Neural progenitor cell (in vitro differentiated cells): Measurements from ENCODE around the gene CTNNBIP1. TPM values are rescaled to one million over a fixed set of nuclear protein-coding genes. Genes with fewer than 3 reads are reported as not detected.
A peak's percentile ranks its signal among the peaks of the same experiment; 100 is the strongest.
"Not testable (repeated sequence)": the region's sequence is repeated elsewhere in the genome, so short reads cannot be mapped to it uniquely, and the experiment has no call there.

ENCODE experiments used
- DNase-seq: peaks from one replicate; pipeline ENCODE4 v3.0.0-alpha.2; 2016; ENCODE audit warnings: low spot score
- H2AFZ ChIP-seq: fragments of 200-600 bp; sonication (generic); replicated peaks from 2 replicates; pipeline ENCODE4 v1.6.1; 2016; ENCODE audit warnings: antibody characterized with exemption
- H3F3A ChIP-seq: fragments of 200-600 bp; sonication (generic); 2 replicates; pipeline ENCODE4 v1.6.1; 2016; ENCODE audit warnings: antibody characterized with exemption, low read depth
- H3K27ac ChIP-seq: fragments of 200-600 bp; sonication (generic); 2 replicates; pipeline ENCODE4 v1.5.1; 2016; ENCODE audit warnings: mild to moderate bottlenecking
- H3K27me3 ChIP-seq: fragments of 200-600 bp; sonication (generic); 2 replicates; pipeline ENCODE4 v1.6.1; 2016; ENCODE audit warnings: mild to moderate bottlenecking, moderate library complexity
- H3K36me3 ChIP-seq: fragments of 200-600 bp; sonication (generic); 2 replicates; pipeline ENCODE4 v1.5.1; 2016
- H3K4me1 ChIP-seq: fragments of 200-600 bp; sonication (generic); 2 replicates; pipeline ENCODE4 v1.6.1; 2016; ENCODE audit warnings: mixed run types
- H3K4me2 ChIP-seq: fragments of 200-600 bp; sonication (generic); 2 replicates; pipeline ENCODE4 v1.6.1; 2016
- H3K4me3 ChIP-seq: fragments of 200-600 bp; sonication (generic); 2 replicates; pipeline ENCODE4 v1.5.1; 2016
- H3K79me2 ChIP-seq: fragments of 200-600 bp; sonication (generic); 2 replicates; pipeline ENCODE4 v1.6.1; 2016; ENCODE audit warnings: low read depth
- H3K9ac ChIP-seq: fragments of 200-600 bp; sonication (generic); 2 replicates; pipeline ENCODE4 v1.6.1; 2016
- H3K9me3 ChIP-seq: fragments of 200-600 bp; sonication (generic); 2 replicates; pipeline ENCODE4 v1.5.1; 2016; ENCODE audit warnings: low read depth
- H4K20me1 ChIP-seq: fragments of 200-600 bp; sonication (generic); 2 replicates; pipeline ENCODE4 v1.6.1; 2016; ENCODE audit warnings: low read depth
- H3K27ac Mint-ChIP-seq: 3 replicates; pipeline ENCODE4 v1.8.0; 2021; ENCODE audit warnings: mixed read lengths
- H3K27me3 Mint-ChIP-seq: 2 replicates; pipeline ENCODE4 v1.8.0; 2022; ENCODE audit warnings: low read depth, mild to moderate bottlenecking, inconsistent platforms, moderate library complexity, mixed read lengths; ENCODE audit not compliant: insufficient read depth
- H3K36me3 Mint-ChIP-seq: 3 replicates; pipeline ENCODE4 v1.8.0; 2021; ENCODE audit warnings: mixed read lengths
- H3K4me1 Mint-ChIP-seq: 3 replicates; pipeline ENCODE4 v1.8.0; 2021; ENCODE audit warnings: mixed read lengths
- H3K4me3 Mint-ChIP-seq: 3 replicates; pipeline ENCODE4 v1.8.0; 2021; ENCODE audit warnings: mild to moderate bottlenecking, moderate library complexity, mixed read lengths
- H3K9me3 Mint-ChIP-seq: 3 replicates; pipeline ENCODE4 v1.8.0; 2020; ENCODE audit warnings: mixed read lengths
- CTCF ChIP-seq: fragments of 200-600 bp; sonication (generic); IDR thresholded peaks from 2 replicates; pipeline ENCODE4 v1.5.1; 2017; ENCODE audit warnings: antibody characterized with exemption, mild to moderate bottlenecking
- EZH2 ChIP-seq: fragments of 200-600 bp; sonication (generic); IDR thresholded peaks from 2 replicates; pipeline ENCODE4 v1.6.1; 2017; ENCODE audit warnings: antibody characterized with exemption, mild to moderate bottlenecking, moderate library complexity
- EZH2phosphoT487 ChIP-seq: fragments of 200-600 bp; sonication (generic); IDR thresholded peaks from 2 replicates; pipeline ENCODE4 v1.6.1; 2017; ENCODE audit warnings: antibody characterized with exemption
- total RNA-seq: library from RNA; depleted of rRNA; stranded (reverse); fragments of >200 nt; gene quantifications from 2 replicates; pipeline ENCODE4 v1.2.3, GENCODE V29; 2015; ENCODE audit warnings: low replicate concordance

CTNNBIP1 gene
- total RNA-seq, 1 donor from 2014 or later, result 68.8 TPM

DNA sequence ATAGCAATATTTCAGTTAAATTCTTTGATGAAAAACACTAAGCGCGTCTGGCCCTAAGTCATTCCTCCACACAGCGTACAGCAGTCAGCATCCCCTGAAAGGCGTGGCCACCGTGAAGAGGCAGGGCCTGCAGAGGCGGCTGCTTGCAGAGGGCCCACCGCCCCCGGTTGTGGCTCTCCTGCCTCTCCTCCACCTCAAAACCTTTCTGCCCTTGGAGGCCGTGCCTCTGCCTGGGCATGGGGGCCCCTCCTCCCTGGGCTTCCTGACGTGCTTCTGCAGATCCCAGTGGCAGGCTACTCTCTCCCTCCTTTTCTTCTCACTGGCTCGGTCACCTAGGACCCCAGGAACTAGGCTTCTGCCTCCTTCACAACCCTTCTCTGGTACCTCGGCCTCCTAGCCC, 102.5 kb downstream of the CTNNBIP1 start:
- H3K79me2 ChIP-seq, result peaks cover 100% of the 10 kb centered on the region
- H3K9me3 Mint-ChIP-seq, result no peaks in the 10 kb centered on the region

GRCh38 chr1:9805972-9806371, 104.1 kb downstream of the CTNNBIP1 start:
- H3K36me3 Mint-ChIP-seq, DNase-seq, H3K27ac ChIP-seq, H3K4me2 ChIP-seq, H3K27me3 ChIP-seq, H3K9ac ChIP-seq, H3K9me3 ChIP-seq, H3K27ac Mint-ChIP-seq, H2AFZ ChIP-seq, H3K36me3 ChIP-seq, H3K9me3 Mint-ChIP-seq, H3K4me3 Mint-ChIP-seq, H3K27me3 Mint-ChIP-seq, H3K4me3 ChIP-seq: not testable (repeated sequence)
- Histone ChIP-seq H3K4me1 (peaks cover 32% of the 10 kb centered on the region), H3F3A (peaks cover 21% of the 10 kb centered on the region), H4K20me1 (peaks cover 99% of the 10 kb centered on the region), H3K79me2 (peaks cover 100% of the 10 kb centered on the region)
- peaks cover 34% of the 10 kb centered on the region for H3K4me1 Mint-ChIP-seq

More for the DNA sequence above, 102.5 kb downstream of the CTNNBIP1 start:
- H3K36me3 ChIP-seq, result no peaks in the 10 kb centered on the region
- peaks cover 34% of the 10 kb centered on the region for H3K4me1 Mint-ChIP-seq
- no peak for DNase-seq
- H3K4me3 ChIP-seq, result no peak overlapping the region
- peaks cover 2% of the 10 kb centered on the region for H3K27me3 Mint-ChIP-seq
- H3F3A ChIP-seq, result peaks cover 28% of the 10 kb centered on the region
- no peak for TF ChIP-seq EZH2
- TF ChIP-seq CTCF, result no peak
- no peak for TF ChIP-seq EZH2phosphoT487
- no peak overlapping the region for H2AFZ ChIP-seq
- H3K27ac ChIP-seq, result no peak overlapping the region
- peaks cover 3% of the 10 kb centered on the region for H3K36me3 Mint-ChIP-seq
- peak overlapping the region; percentile 1 for H3K27ac Mint-ChIP-seq
- no peaks in the 10 kb centered on the region for H3K27me3 ChIP-seq
- H3K9me3 ChIP-seq, result no peaks in the 10 kb centered on the region
- peaks cover 99% of the 10 kb centered on the region for H4K20me1 ChIP-seq
- H3K9ac ChIP-seq, result no peak overlapping the region
- no peak overlapping the region for H3K4me2 ChIP-seq
- H3K4me3 Mint-ChIP-seq, result no peak overlapping the region
- H3K4me1 ChIP-seq, result peaks cover 32% of the 10 kb centered on the region

DNA sequence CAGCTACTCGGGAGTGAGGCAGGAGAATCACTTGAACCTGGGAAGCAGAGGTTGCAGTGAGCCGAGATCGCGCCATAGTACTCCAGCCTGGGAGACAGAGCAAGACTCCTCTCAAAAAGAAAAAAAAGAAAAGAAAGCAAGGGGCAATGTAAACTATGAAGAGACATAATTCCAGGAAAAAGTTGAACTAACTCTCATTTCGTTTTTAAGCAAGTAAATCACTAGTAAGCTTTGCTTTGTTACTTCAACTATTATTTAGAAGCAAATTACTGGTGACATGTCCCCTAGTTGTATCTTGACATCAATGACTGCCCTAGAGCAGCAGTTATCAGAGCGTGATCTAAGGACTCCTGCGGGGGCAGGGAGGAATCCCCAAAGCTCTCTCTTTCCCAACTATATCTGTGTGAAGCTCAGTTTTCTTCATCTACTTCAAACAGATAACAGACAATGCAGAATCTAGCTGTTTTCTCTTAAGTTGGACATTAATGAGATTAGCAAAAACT, 105.0 kb downstream of the CTNNBIP1 start:
- Histone ChIP-seq H2AFZ (no peak overlapping the region), H3K36me3 (peaks cover 4% of the 10 kb centered on the region), H3K9me3 (no peaks in the 10 kb centered on the region), H3K4me2 (peak overlapping the region; percentile 24), H3K27me3 (no peaks in the 10 kb centered on the region), H3K4me1 (peaks cover 32% of the 10 kb centered on the region), H3K79me2 (peaks cover 100% of the 10 kb centered on the region), H3K4me3 (no peak overlapping the region), H3K9ac (no peak overlapping the region), H3F3A (peaks cover 16% of the 10 kb centered on the region), H4K20me1 (peaks cover 95% of the 10 kb centered on the region), H3K27ac (peak overlapping the region; percentile 80)
- Mint-ChIP-seq H3K27ac (peak overlapping the region; percentile 41), H3K4me3 (no peak overlapping the region), H3K27me3 (peaks cover 2% of the 10 kb centered on the region), H3K4me1 (peaks cover 34% of the 10 kb centered on the region), H3K9me3 (peaks cover 4% of the 10 kb centered on the region), H3K36me3 (peaks cover 8% of the 10 kb centered on the region)
- TF ChIP-seq CTCF, result no peak
- TF ChIP-seq EZH2phosphoT487, result no peak
- no peak for TF ChIP-seq EZH2
- DNase-seq, result no peak

DNA sequence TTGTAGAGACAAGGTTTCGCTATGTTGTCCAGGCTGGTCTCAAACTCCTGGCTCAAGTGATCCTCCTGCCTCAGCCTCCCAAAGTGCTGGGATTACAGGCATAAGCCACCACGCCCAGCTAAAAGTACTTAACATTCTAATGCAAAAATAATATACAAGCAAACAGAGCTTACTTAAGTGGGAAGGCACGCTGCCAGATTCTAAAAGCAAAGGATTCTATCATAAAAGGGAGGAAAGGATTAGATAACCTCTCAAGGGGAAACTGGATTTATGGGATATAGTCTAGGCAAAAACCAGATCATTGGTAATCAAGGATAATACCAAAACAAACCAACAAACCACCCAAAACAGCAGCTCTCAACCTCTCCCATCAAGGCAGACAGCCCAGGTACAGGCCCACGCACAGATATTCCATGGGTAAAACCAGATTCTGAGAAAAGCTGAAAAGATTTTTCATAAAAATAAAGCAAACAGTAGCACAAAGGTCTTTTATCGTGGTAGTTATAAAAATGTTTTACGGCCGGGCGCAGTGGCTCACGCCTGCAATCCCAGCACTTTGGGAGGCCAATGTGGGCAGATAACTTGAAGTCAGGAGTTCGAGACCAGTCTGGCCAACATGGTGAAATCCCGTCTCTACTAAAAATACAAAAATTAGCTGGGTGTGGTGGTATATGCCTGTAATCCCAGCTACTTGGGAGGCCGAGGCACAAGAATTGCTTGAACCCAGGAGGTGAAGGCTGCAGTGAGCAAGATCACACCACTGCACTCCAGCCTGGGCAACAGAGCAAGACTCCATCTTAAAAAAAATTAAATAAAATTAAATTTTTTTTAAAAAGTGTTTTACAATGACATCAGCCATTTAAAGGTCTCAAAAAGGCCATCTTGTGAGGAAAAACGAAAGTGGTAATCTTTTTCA, 106.8 kb downstream of the CTNNBIP1 start:
- Histone ChIP-seq H4K20me1 (peaks cover 96% of the 10 kb centered on the region), H3K79me2 (peaks cover 100% of the 10 kb centered on the region), H3K4me1 (peaks cover 19% of the 10 kb centered on the region)
- H3K36me3 ChIP-seq, DNase-seq, H3K27me3 Mint-ChIP-seq, H3F3A ChIP-seq, H3K27me3 ChIP-seq, H3K4me3 ChIP-seq, H3K4me2 ChIP-seq, H3K27ac ChIP-seq, H3K9me3 Mint-ChIP-seq, H3K9ac ChIP-seq, H3K4me3 Mint-ChIP-seq, H3K36me3 Mint-ChIP-seq, H2AFZ ChIP-seq, H3K9me3 ChIP-seq, H3K27ac Mint-ChIP-seq: not testable (repeated sequence)
- peaks cover 30% of the 10 kb centered on the region for H3K4me1 Mint-ChIP-seq
